NCI-H187 (cell line): Measurements from ENCODE around the gene SFTA2.

ENCODE experiments used
- DNase-seq, 2 experiments: peaks; one replicate each; lab custom pipeline; 2025; lab: John Stamatoyannopoulos, UW

Gene SFTA2

GRCh38 chr6:30890646-30891449, 41.1 kb downstream of the SFTA2 start:
- no peak for DNase-seq

GRCh38 chr6:30889921-30890645, 41.9 kb downstream of the SFTA2 start:
- DNase-seq = peak; percentile 19 to 48

GRCh38 chr6:30889496-30889885, 42.5 kb downstream of the SFTA2 start:
- DNase-seq = no peak

- no peak for DNase-seq
Observed at GRCh38 chr6:30888816-30889495, 43.0 kb downstream of the SFTA2 start.

GRCh38 chr6:30887901-30888815, 43.8 kb downstream of the SFTA2 start:
- no peak for DNase-seq

GRCh38 chr6:30886897-30887255, 45.1 kb downstream of the SFTA2 start:
- DNase-seq = no peak

GRCh38 chr6:30885999-30886896, 45.7 kb downstream of the SFTA2 start:
- peak; percentile 16 to 53 for DNase-seq

GRCh38 chr6:30885481-30885998, 46.4 kb downstream of the SFTA2 start:
- peak in 1 of 2 experiments; percentile 33 for DNase-seq

GRCh38 chr6:30884521-30885480, 47.2 kb downstream of the SFTA2 start:
- DNase-seq = no peak

- peak; percentile 7 to 30 for DNase-seq
Observed at GRCh38 chr6:30883685-30884520, 48.1 kb downstream of the SFTA2 start, which contains the start of gene DDR1. TSS of gene DDR1 (plus strand) at chr6:30884519. CDS start at chr6:30888730, 4,211 bp downstream.

- peak; percentile 26 to 60 for DNase-seq
Observed at GRCh38 chr6:30882759-30883684, 48.9 kb downstream of the SFTA2 start.

GRCh38 chr6:30882204-30882758, 49.7 kb downstream of the SFTA2 start:
- no peak for DNase-seq

GRCh38 chr6:30881392-30882203, 50.4 kb downstream of the SFTA2 start:
- no peak for DNase-seq
